GM15510 (cell line): ENCODE data around the gene CD9.

Experiments
- POLR2A ChIP-seq: IDR thresholded peaks from 3 replicates; pipeline ENCODE4 v1.6.1; 2011; ENCODE audit warnings: borderline replicate concordance; ENCODE audit not compliant: insufficient read length; ENCODE audit errors: extremely low read depth

Gene CD9

DNA sequence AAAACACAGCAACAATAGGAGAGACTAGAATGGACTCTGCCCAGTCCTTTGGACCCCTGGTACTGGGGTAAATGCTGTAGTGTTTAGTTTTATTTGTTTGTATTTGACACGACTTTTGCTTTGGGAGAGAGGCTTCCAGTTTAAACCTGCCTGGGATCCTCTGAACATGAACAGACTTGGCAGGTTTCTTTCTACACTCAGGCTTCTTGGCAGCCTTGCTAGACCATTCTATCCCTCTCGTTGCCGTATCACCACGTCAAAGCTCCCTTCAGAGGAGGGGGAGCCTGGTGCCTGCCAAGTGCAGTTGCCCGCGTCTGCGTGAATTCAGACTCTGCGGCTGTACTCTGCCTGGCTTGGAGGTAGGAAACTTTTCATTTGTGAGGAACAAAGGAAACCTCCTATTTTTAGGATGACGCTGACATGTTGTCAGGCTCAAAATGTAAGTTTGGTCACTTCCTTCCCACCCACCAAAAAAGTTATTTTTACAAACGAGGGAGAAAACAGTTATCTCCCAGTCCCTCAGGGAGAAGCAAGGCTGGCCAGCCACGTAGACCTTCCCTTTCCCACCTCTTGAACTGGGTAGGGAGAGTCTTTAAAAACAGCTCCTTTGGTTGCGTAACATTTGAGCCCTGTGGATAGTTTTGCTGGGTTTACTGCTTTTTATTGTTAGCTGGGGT, 25.9 kb downstream of the CD9 start:
- no peak for TF ChIP-seq POLR2A

DNA sequence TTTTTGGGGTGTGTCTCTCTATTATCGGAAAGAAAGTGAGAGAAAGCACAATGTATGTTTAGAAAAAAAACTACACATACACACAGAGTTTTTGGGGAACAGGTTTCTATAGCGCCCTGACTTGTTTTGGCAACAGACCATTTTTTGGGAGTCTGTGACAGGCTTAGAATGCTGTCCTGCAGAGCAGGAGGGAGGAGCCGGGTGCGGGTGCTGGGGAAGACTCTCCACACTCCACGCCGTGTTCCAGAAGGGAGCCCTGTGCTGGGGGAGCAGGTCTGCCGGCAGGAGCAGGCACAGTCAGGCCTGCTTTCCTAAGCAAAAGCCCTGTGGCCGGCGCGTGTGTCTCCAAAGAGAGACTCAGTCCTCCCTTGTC, 26.5 kb downstream of the CD9 start:
- no peak for TF ChIP-seq POLR2A

GRCh38 chr12:6228535-6229223, 28.5 kb downstream of the CD9 start:
- no peak for TF ChIP-seq POLR2A

DNA sequence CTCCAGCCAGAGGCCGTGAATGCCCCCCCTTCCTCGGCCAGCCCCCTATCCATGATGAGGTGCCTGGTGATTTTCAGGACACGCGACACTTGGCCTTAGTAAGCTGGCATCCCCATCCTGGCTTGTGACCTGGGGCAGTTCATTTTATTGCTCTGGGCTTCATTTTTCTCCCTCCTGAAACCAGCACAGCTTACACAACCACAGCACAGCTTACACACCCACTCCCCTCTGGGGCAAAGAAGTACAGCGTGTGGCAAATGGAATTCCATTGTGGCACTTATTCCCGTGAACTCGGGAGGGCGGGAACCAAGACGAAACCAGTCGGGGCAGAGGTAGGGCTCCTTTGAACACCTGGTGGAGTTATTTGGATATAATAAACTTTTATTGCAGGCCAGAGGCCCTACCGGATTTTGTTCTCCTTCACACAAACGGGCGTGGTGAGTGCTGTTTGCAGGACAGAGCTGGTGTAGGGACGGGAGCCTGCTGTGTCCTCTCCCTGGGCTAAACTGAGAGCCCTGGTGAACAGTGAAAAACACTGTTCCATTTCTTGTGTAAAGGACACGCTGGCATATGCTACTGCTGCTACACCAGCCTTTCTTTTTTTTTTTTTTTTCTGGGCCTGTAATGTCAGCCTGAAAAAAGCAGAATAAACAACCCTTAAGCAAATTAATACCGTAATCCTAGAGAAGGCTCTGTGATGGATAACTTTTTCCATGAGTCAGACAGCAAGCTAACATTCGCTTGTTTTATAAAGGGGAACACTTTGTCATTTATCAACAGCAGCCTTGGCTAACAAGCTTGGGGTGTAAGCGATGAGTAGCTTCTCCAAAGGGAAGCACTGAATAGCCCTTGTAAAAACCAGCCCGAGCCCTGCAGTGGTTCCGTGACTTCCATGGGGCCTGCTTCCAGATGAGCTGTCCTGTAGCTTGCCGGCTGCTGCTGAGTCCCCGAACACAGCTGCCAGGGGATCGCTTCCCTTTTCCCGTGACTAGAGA, 29.3 kb downstream of the CD9 start:
- no peak for TF ChIP-seq POLR2A

DNA sequence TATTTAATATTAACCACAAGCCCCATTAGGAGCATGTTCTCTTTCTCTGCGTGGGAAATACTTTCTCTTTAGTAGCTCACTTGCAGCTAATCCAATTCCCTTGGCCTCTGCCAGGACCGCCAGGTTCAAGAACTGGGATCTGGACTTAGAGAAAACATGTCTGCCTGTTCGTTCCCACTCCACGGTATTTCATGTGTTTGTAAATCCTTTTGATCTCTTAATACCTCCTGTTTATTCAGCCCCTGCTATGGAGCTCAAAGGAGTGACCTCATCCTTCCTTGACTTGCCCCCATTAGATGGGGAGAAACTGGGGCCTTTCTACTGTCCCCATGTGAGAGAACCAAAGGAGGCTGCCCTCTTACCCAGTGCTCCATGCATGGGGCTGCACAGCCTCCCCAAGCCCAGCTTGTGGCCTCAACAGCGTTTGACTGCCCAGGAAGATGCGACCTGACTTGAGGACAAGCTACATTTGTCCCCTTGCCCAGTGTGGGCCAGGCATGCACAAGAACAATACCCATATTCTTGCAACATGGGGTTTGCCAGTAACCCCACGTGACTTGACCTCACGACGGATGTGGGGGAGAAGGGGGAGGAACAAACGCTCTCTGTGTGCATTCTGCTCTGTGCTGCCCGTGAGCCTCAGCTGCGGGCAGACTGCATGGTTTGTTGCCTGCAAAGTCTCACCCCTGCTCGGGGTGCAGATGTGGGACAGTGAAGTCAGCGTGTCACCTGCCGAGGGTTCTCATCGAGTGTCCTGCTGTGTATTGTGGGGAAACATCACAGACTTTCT, 30.3 kb downstream of the CD9 start:
- no peak for TF ChIP-seq POLR2A

GRCh38 chr12:6231359-6232268, 31.4 kb downstream of the CD9 start:
- TF ChIP-seq POLR2A, result no peak

- TF ChIP-seq POLR2A, result no peak
These were observed 33.1 kb downstream of the CD9 start for GRCh38 chr12:6233121-6233971.

- TF ChIP-seq POLR2A, result no peak
These were observed 34.0 kb downstream of the CD9 start for GRCh38 chr12:6234214-6234613.

- no peak for TF ChIP-seq POLR2A
These were observed 34.7 kb downstream of the CD9 start for GRCh38 chr12:6234906-6235305.

DNA sequence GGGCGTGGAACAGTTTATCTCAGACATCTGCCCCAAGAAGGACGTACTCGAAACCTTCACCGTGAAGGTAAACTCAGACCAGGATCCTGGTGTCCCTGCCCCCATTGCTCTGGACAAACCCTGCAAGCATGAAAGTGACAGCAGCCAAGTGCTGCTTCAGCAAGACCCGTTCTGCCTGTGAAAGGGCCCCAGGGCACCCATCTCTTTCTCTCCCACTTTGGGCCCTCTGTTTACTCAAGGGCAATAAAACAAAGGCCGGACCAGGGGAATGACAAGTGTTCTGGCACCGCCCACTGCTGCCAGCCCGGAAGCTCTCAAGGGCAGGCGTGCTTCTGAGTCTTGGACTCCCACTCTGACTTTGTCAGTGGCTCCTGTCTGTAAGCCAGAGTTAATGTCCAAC, 35.3 kb downstream of the CD9 start:
- no peak for TF ChIP-seq POLR2A

- no peak for TF ChIP-seq POLR2A
These were observed 35.9 kb downstream of the CD9 start for GRCh38 chr12:6235906-6236640.

DNA sequence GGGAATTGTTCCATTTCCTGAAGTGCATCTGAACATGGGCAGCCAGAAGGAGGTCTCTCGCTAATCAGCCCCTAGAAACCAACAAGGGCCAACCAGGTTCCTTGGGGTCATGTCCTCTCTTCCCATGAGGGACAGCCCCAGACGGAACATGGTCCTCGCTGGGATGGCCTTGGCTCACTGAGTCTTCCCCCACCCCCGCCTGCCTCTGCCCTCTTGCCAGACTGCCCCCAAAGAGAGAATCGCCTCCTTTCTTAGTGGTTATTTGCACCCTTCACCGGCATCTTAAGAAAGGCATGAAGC, 36.4 kb downstream of the CD9 start:
- TF ChIP-seq POLR2A, result no peak

- no peak for TF ChIP-seq POLR2A
These were observed 37.6 kb downstream of the CD9 start for GRCh38 chr12:6237830-6238229.

DNA sequence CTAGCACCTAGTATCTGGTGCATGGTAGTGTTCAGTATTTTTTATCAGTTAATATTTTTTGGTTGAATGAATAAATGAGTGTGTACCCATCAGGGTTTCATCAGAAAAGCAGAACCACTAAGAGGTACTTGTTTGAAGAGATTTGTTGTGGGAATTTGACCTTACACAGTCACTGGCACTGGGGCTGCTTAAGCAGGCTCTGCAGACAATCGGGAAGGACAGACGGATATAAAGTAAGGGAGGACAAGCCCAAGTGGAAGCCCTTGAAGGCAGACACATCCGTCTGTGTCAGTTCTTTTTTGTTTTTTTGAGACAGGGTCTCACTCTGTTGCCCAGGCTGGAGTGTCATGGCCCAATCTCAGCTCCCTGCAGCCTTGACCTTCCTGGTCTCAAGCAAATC, 38.7 kb downstream of the CD9 start:
- TF ChIP-seq POLR2A, result no peak
